H1 (cell line): ENCODE data around the gene ACYP1. TPM values are rescaled to one million over a fixed set of nuclear protein-coding genes. Genes with fewer than 3 reads are reported as not detected.

ENCODE experiments used
- CTCF ChIA-PET: fragments of 300-600 bp; sonication (Branson Sonifier 250); formaldehyde crosslinking; loops from one replicate; lab custom pipeline; 2021; ENCODE audit not compliant: partially characterized antibody; lab: Charles Lee
- POLR2A ChIA-PET: fragments of 300-600 bp; sonication (Branson Sonifier 250); formaldehyde crosslinking; loops from one replicate; lab custom pipeline; 2021; ENCODE audit warnings: inconsistent platforms; ENCODE audit not compliant: partially characterized antibody; lab: Charles Lee
- DNase-seq, 2 experiments: peaks; one replicate each; pipeline versions ENCODE4 v3.0.0 to v3.0.0-alpha.2; 2010 to 2022; ENCODE audit warnings: low spot score in 2 of 2, low read depth in 1 of 2, mixed read lengths in 1 of 2
- FAIRE-seq: peaks from 2 replicates; lab custom pipeline; 2011; peaks lifted over from hg19 to GRCh38; lab: Jason Lieb, UNC
- H2AFZ ChIP-seq: 2 replicates; pipeline ENCODE4 v1.8.1; 2012; ENCODE audit warnings: low read length, inconsistent platforms
- H2AK5ac ChIP-seq: 2 replicates; pipeline ENCODE4 v1.6.1; 2013; ENCODE audit warnings: low read depth, low read length
- H2BK120ac ChIP-seq: replicated peaks from 2 replicates; pipeline ENCODE3; 2013; ENCODE audit warnings: low read depth, low read length, inconsistent platforms
- H2BK12ac ChIP-seq: 2 replicates; pipeline ENCODE4 v1.6.1; 2013; ENCODE audit warnings: low read depth, low read length
- H2BK15ac ChIP-seq: 2 replicates; pipeline ENCODE4 v1.6.1; 2013; ENCODE audit warnings: low read length
- H2BK20ac ChIP-seq: 2 replicates; pipeline ENCODE4 v1.6.1; 2013; ENCODE audit warnings: low read length
- H2BK5ac ChIP-seq: 2 replicates; pipeline ENCODE4 v1.6.1; 2013; ENCODE audit warnings: low read depth, low read length
- H3K14ac ChIP-seq: 2 replicates; pipeline ENCODE4 v1.6.1; 2013; ENCODE audit warnings: inconsistent platforms; ENCODE audit not compliant: insufficient read length
- H3K18ac ChIP-seq: 2 replicates; pipeline ENCODE4 v1.6.1; 2013; ENCODE audit warnings: low read length; ENCODE audit errors: extremely low read depth
- H3K23ac ChIP-seq: 2 replicates; pipeline ENCODE4 v1.6.1; 2013; ENCODE audit warnings: inconsistent platforms; ENCODE audit not compliant: insufficient read length
- H3K23me2 ChIP-seq: 2 replicates; pipeline ENCODE4 v1.6.1; 2013; ENCODE audit warnings: low read depth, low read length
- H3K27ac ChIP-seq: 2 replicates; pipeline ENCODE4 v1.6.1; 2011; ENCODE audit warnings: low read depth, low read length, inconsistent platforms
- H3K27me3 ChIP-seq, 4 experiments: replicated peaks in 1 of 4; 1 replicate in 1 of 4; 2 replicates in 3 of 4; pipeline versions ENCODE4 v1.6.1 to v1.8.1; 2011 to 2013; ENCODE audit warnings: low read length in 3 of 4, mild to moderate bottlenecking in 3 of 4, inconsistent platforms in 2 of 4, mixed read lengths in 2 of 4, moderate library complexity in 1 of 4; ENCODE audit not compliant: control insufficient read depth in 3 of 4, insufficient read depth in 3 of 4; ENCODE audit errors: extremely low read depth in 1 of 4
- H3K36me3 ChIP-seq, 4 experiments: 2 replicates each; pipeline versions ENCODE4 v1.6.1 to v1.8.1; 2011 to 2013; ENCODE audit warnings: mild to moderate bottlenecking in 4 of 4, low read length in 3 of 4, moderate library complexity in 2 of 4, control low read depth in 1 of 4, inconsistent platforms in 1 of 4; ENCODE audit not compliant: insufficient read depth in 4 of 4, control insufficient read depth in 2 of 4
- H3K4ac ChIP-seq: replicated peaks from 2 replicates; pipeline ENCODE3; 2013; ENCODE audit warnings: low read length, low read depth, mixed read lengths, inconsistent platforms; ENCODE audit not compliant: insufficient read length
- H3K4me1 ChIP-seq, 4 experiments: replicated peaks in 1 of 4; 1 replicate in 1 of 4; 2 replicates in 3 of 4; pipeline versions ENCODE4 v1.6.1 to v1.8.1; 2011 to 2013; ENCODE audit warnings: low read length in 3 of 4, inconsistent platforms in 2 of 4, mixed read lengths in 1 of 4; ENCODE audit not compliant: insufficient read depth in 4 of 4, control insufficient read depth in 3 of 4
- H3K4me2 ChIP-seq, 2 experiments: 2 replicates each; pipeline versions ENCODE4 v1.6.1 to v1.8.1; 2011 to 2013; ENCODE audit warnings: low read depth in 2 of 2, low read length in 2 of 2, control low read depth in 1 of 2, inconsistent platforms in 1 of 2, mild to moderate bottlenecking in 1 of 2; ENCODE audit not compliant: insufficient read depth in 1 of 2
- H3K4me3 ChIP-seq, 4 experiments: fragments of 200-600, 300-600 bp in 1 of 4; sonication (generic), shearing (Covaris generic), sonication (Bioruptor Twin) in 1 of 4; 2 replicates each; pipeline versions ENCODE4 v1.5.1 to v1.8.1; 2011 to 2016; ENCODE audit warnings: low read length in 4 of 4, low read depth in 3 of 4, control low read depth in 2 of 4, inconsistent platforms in 2 of 4, mild to moderate bottlenecking in 2 of 4, mixed read lengths in 1 of 4, moderate library complexity in 1 of 4; ENCODE audit not compliant: insufficient read depth in 2 of 4; ENCODE audit errors: extremely low read depth in 1 of 4
- H3K56ac ChIP-seq: replicated peaks from 2 replicates; pipeline ENCODE3; 2013; ENCODE audit warnings: low read depth, mild to moderate bottlenecking, mixed read lengths, low read length, inconsistent platforms; ENCODE audit not compliant: insufficient read length
- H3K79me1 ChIP-seq: 2 replicates; pipeline ENCODE4 v1.6.1; 2013; ENCODE audit warnings: low read depth, low read length, control low read depth
- H3K79me2 ChIP-seq, 2 experiments: 2 replicates each; pipeline versions ENCODE4 v1.6.1 to v1.8.1; 2012 to 2013; ENCODE audit warnings: low read length in 2 of 2, mild to moderate bottlenecking in 2 of 2, inconsistent platforms in 1 of 2; ENCODE audit not compliant: insufficient read depth in 2 of 2, control insufficient read depth in 1 of 2
- H3K9ac ChIP-seq, 4 experiments: replicated peaks in 1 of 4; 1 replicate in 1 of 4; 2 replicates in 3 of 4; pipeline versions ENCODE4 v1.6.1 to v1.8.1; 2011 to 2013; ENCODE audit warnings: low read depth in 3 of 4, low read length in 3 of 4, control low read depth in 2 of 4, mild to moderate bottlenecking in 2 of 4, moderate library complexity in 2 of 4, inconsistent platforms in 1 of 4; ENCODE audit errors: extremely low read depth in 1 of 4
- H3K9me3 ChIP-seq, 2 experiments: 2 replicates each; pipeline versions ENCODE4 v1.6.1 to v1.8.1; 2012 to 2013; ENCODE audit warnings: mild to moderate bottlenecking in 2 of 2, moderate library complexity in 2 of 2, control low read depth in 1 of 2, inconsistent platforms in 1 of 2, low read depth in 1 of 2, low read length in 1 of 2, mixed read lengths in 1 of 2; ENCODE audit not compliant: insufficient read depth in 2 of 2
- H4K20me1 ChIP-seq, 2 experiments: replicated peaks in 1 of 2; 2 replicates each; pipeline versions ENCODE3 to v1.8.1; 2011 to 2013; ENCODE audit warnings: inconsistent platforms in 2 of 2, low read length in 2 of 2, mild to moderate bottlenecking in 1 of 2; ENCODE audit not compliant: insufficient read depth in 2 of 2, control insufficient read depth in 1 of 2
- H4K5ac ChIP-seq: 2 replicates; pipeline ENCODE4 v1.6.1; 2013; ENCODE audit warnings: low read length, low read depth, mixed read lengths, inconsistent platforms; ENCODE audit not compliant: insufficient read length
- H4K8ac ChIP-seq: 2 replicates; pipeline ENCODE4 v1.8.0; 2013; ENCODE audit warnings: mild to moderate bottlenecking, moderate library complexity, low read length, inconsistent platforms; ENCODE audit not compliant: insufficient read depth; ENCODE audit errors: extremely low read depth
- H4K91ac ChIP-seq: replicated peaks from 2 replicates; pipeline ENCODE3; 2013; ENCODE audit warnings: low read length, mixed read lengths, inconsistent platforms; ENCODE audit not compliant: insufficient read length
- NANOG ChIP-seq: IDR thresholded peaks from 2 replicates; pipeline ENCODE4 v1.6.1; 2011; ENCODE audit warnings: low read length, low read depth, mild to moderate bottlenecking, inconsistent platforms; ENCODE audit not compliant: insufficient read depth, poor library complexity, severe bottlenecking
- RBBP5 ChIP-seq: IDR thresholded peaks from 2 replicates; pipeline ENCODE4 v1.7.1; 2012; ENCODE audit warnings: low read depth, mild to moderate bottlenecking, inconsistent platforms, low read length, moderate library complexity, borderline replicate concordance
- RNF2 ChIP-seq: fragments of 200-900, 300-1000 bp; sonication (generic); IDR thresholded peaks from 2 replicates; pipeline ENCODE4 v1.7.1; 2016; ENCODE audit warnings: borderline replicate concordance, low read depth, mild to moderate bottlenecking, antibody characterized with exemption, low read length; ENCODE audit not compliant: poor library complexity, severe bottlenecking; ENCODE audit errors: missing control alignments
- WGBS, 2 experiments: shearing (Covaris generic) in 1 of 2; methylation state at CpG; one replicate each; pipeline versions ENCODE4 v1.1.6 to v1.1.7; 2013 to 2015; ENCODE audit warnings: low lambda C conversion rate in 2 of 2, mixed read lengths in 2 of 2, inconsistent platforms in 1 of 2, low coverage in 1 of 2, missing lambda C conversion rate in 1 of 2; ENCODE audit not compliant: insufficient replicate concordance in 2 of 2, insufficient coverage in 1 of 2, insufficient read length in 1 of 2; ENCODE audit errors: extremely low coverage in 1 of 2, missing lambda C conversion rate in 1 of 2; 5-methylcytosine and 5-hydroxymethylcytosine counted together
- polyA plus RNA-seq, 7 experiments: library from polyadenylated mRNA; depleted of rRNA in 3 of 7; stranded (reverse) in 5 of 7; unstranded in 2 of 7; fragments of >200 nt in 5 of 7; fragments of 200-250 nt in 2 of 7; gene quantifications; 1 replicate in 5 of 7; 2 replicates in 1 of 7; 4 replicates in 1 of 7; pipeline versions ENCODE4 v1.2.1 to v1.2.3, GENCODE V29; 2011 to 2013; ENCODE audit warnings: missing spikeins in 2 of 7, mixed read lengths in 2 of 7
- total RNA-seq: library from RNA; stranded (reverse); fragmentation: NEBNext Ultra II Directional; extraction: Animal tissue kit (Norgen Biotek cat#: 25700); gene quantifications from 2 replicates; pipeline ENCODE4 v1.2.1, GENCODE V29; 2021

The ACYP1 gene
- total and polyA plus RNA-seq, 2 of the 8 experiments (the other 6 are each of a cell fraction or from before 2014, with no cell fraction given) = 22.3 to 24.8 TPM

DNA sequence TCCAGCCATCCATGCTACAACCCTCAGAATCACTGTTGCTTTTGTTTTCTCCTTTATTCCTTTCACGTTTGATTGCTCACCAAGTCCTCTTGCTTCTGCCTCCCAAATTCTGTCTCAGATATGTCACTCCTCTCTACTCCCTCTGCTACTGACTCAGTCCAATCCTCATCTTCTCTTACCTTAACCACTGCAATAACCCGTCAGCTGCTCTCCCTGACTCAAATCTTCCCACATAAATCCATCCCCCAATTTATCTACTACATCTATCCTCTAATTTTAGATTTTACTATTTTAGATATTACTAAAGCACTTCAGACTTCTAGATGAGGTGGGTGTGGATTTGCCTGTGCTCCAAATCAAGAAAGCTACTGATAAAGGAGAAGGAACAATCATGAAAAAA is 37.9 kb downstream of the ACYP1 start:
- Histone ChIP-seq H3K56ac (no peak overlapping the region), H3K4me1 (no peaks in the 10 kb centered on the region), H3K79me1 (no peaks in the 10 kb centered on the region), H2BK12ac (no peak overlapping the region), H3K9ac (no peak overlapping the region), H2AK5ac (no peak overlapping the region), H4K5ac (no peak overlapping the region), H3K27me3 (no peaks in the 10 kb centered on the region), H2BK120ac (no peak overlapping the region), H3K36me3 (peaks cover 0 to 16% (median 0%) of the 10 kb centered on the region in 4 experiments; a peak in 5 of 8 replicates), H3K4ac (no peak overlapping the region), H2BK20ac (no peak overlapping the region), H4K91ac (no peak overlapping the region), H2BK5ac (no peak overlapping the region), H3K27ac (no peak overlapping the region), H3K4me2 (no peak overlapping the region), H4K20me1 (peaks cover 0 to 1% of the 10 kb centered on the region in 2 experiments), H3K4me3 (no peak overlapping the region), H3K14ac (no peak overlapping the region), H3K9me3 (no peaks in the 10 kb centered on the region), H3K23me2 (no peaks in the 10 kb centered on the region), H2AFZ (no peak overlapping the region), H3K23ac (no peak overlapping the region), H3K18ac (no peak overlapping the region), H2BK15ac (no peak overlapping the region), H3K79me2 (no peaks in the 10 kb centered on the region), H4K8ac (no peak overlapping the region)
- no peak for FAIRE-seq
- WGBS, 2 experiments = 78 to 100% methylated on average over 1 to 2 of the region's 2 CpGs
- no peak for DNase-seq
- CTCF ChIA-PET = interaction anchor here (0.8 to 4.7 kb wide), 6 partner anchors 42 to 163 kb away, joined by 3 to 33 read pairs (median 4); no protein-coding TSS in a partner anchor
- POLR2A ChIA-PET = interaction anchor here (1.3 to 1.5 kb wide), 2 partner anchors 13 to 15 kb away, joined by 3 to 4 read pairs; no protein-coding TSS in a partner anchor
- TF ChIP-seq RNF2 (no peak), RBBP5 (no peak), NANOG (no peak)
